GM12878 (cell line): ENCODE results near the gene ETF1. TPM values are rescaled to one million over a fixed set of nuclear protein-coding genes. Genes with fewer than 3 reads are reported as not detected.

Experiments used
- BCL11A ChIP-seq: IDR thresholded peaks from 2 replicates; pipeline ENCODE4 v1.6.1; 2011; ENCODE audit warnings: low read depth, low read length
- BRCA1 ChIP-seq: IDR thresholded peaks from 2 replicates; pipeline ENCODE4 v1.6.1; 2011; ENCODE audit warnings: low read depth, low read length, improper control_type of control experiment
- JUND ChIP-seq: IDR thresholded peaks from 2 replicates; pipeline ENCODE4 v1.6.1; 2012; ENCODE audit warnings: low read depth, mild to moderate bottlenecking, low read length, improper control_type of control experiment, moderate library complexity
- KDM1A ChIP-seq: fragments of 200-600 bp; sonication (generic); IDR thresholded peaks from 2 replicates; pipeline ENCODE4 v1.6.1; 2016; ENCODE audit warnings: borderline replicate concordance
- NR2C1 ChIP-seq: fragments of 450-650 bp; IDR thresholded peaks from 2 replicates; pipeline ENCODE4 v1.6.1; 2017; ENCODE audit warnings: antibody characterized with exemption, mild to moderate bottlenecking, moderate library complexity
- PAX8 ChIP-seq: fragments of 450-650 bp; IDR thresholded peaks from 2 replicates; pipeline ENCODE4 v1.6.1; 2017; ENCODE audit warnings: mild to moderate bottlenecking, moderate library complexity
- RB1 ChIP-seq: fragments of 450-650 bp; formaldehyde crosslinking; IDR thresholded peaks from 2 replicates; pipeline ENCODE4 v1.6.1; 2017; ENCODE audit warnings: mild to moderate bottlenecking, borderline replicate concordance
- SIX5 ChIP-seq: IDR thresholded peaks from 2 replicates; pipeline ENCODE4 v1.6.1; 2011; ENCODE audit warnings: mild to moderate bottlenecking, low read depth, low read length, moderate library complexity; ENCODE audit not compliant: severe bottlenecking
- SREBF1 ChIP-seq: IDR thresholded peaks from 2 replicates; pipeline ENCODE4 v1.6.1; 2012; ENCODE audit warnings: mild to moderate bottlenecking, low read length
- TCF3 ChIP-seq: IDR thresholded peaks from 2 replicates; pipeline ENCODE4 v1.6.1; 2012; ENCODE audit warnings: low read depth, mild to moderate bottlenecking, low read length, borderline replicate concordance; ENCODE audit not compliant: insufficient read depth
- ZNF622 ChIP-seq: fragments of 450-650 bp; IDR thresholded peaks from 2 replicates; pipeline ENCODE4 v1.6.1; 2017; ENCODE audit warnings: mild to moderate bottlenecking, inconsistent platforms
- ZZZ3 ChIP-seq: IDR thresholded peaks from 2 replicates; pipeline ENCODE4 v1.6.1; 2011; ENCODE audit warnings: low read depth; ENCODE audit not compliant: control insufficient read depth, insufficient read length
- polyA plus RNA-seq, 11 experiments: library from polyadenylated mRNA; depleted of rRNA in 4 of 11; unstranded in 6 of 11; stranded (reverse) in 5 of 11; fragments of >200 nt; fragmentation: Nextera tagmentation in 4 of 11; fragmentation: Illumina TruSeq in 1 of 11; extraction: Ambion mirVana in 4 of 11; extraction: Trizol in 1 of 11; gene quantifications; 1 replicate in 1 of 11; 2 replicates in 10 of 11; pipeline versions ENCODE4 v1.2.1 to v1.2.3, GENCODE V29; 2011 to 2016; ENCODE audit warnings: inconsistent platforms in 2 of 11, missing spikeins in 2 of 11, low read depth in 1 of 11
- total RNA-seq, 4 experiments: library from RNA; depleted of rRNA in 3 of 4; stranded (reverse); fragments of >200 nt in 3 of 4; fragmentation: Illumina TruSeq in 1 of 4; extraction: Trizol in 1 of 4; gene quantifications; 2 replicates each; pipeline versions ENCODE4 v1.2.1 to v1.2.3, GENCODE V29; 2013 to 2021
- TF ChIP-seq, protein P1 (sequence below): fragments of 450-650 bp; IDR thresholded peaks from 2 replicates; pipeline ENCODE4 v1.6.1; 2017; ENCODE audit warnings: borderline replicate concordance
- TF ChIP-seq, protein P2 (sequence below): fragments of 150-350 bp; IDR thresholded peaks from 2 replicates; pipeline ENCODE4 v1.6.1; 2014; ENCODE audit warnings: mild to moderate bottlenecking, low read depth, low read length
- TF ChIP-seq, protein P3 (sequence below): fragments of 450-650 bp; IDR thresholded peaks from 2 replicates; pipeline ENCODE4 v1.6.1; 2017; ENCODE audit warnings: antibody characterized with exemption, mild to moderate bottlenecking, moderate library complexity
- TF ChIP-seq, protein P4 (sequence below): fragments of 450-650 bp; formaldehyde crosslinking; IDR thresholded peaks from 2 replicates; pipeline ENCODE4 v1.4.0; 2020; ENCODE audit warnings: mild to moderate bottlenecking, moderate library complexity

Gene ETF1
- total and polyA plus RNA-seq, 10 of the 15 experiments (the other 5 are each of a cell fraction or from before 2014, with no cell fraction given) = 29.8 to 145 (median 108) TPM

DNA sequence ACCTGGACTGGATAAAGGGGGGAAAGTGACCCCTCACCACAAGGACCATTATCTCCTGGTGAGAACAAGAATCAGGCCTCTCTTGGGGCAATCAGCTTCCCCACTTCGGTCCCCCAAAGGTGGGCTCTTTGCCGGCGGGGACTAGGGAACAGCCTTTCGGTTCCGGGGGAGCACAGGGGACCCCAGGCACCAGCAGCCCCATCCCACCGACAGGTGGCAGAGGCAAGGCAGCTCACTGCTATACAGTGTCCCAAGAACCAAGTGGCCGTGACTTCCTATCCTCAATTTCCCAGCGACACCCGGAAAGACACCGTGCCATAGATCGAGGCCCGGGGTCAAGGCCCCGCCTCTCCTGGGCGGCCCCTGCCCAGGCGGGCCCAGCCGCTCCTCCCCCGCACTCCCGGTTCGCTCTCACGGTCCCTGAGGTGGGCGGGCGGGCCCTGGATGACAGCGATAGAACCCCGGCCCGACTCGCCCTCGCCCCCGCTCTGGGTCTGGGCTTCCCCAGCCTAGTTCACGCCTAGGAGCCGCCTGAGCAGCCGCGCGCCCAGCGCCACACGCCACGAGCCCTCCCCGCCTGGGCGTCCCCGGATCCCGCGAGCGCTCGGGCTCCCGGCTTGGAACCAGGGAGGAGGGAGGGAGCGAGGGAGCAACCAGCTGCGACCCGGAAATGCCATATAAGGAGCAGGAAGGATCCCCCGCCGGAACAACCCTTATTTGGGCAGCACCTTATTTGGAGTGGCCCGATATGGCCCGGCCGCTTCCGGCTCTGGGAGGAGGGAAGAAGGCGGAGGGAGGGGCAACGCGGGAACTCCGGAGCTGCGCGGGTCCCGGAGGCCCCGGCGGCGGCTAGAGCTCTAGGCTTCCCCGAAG, 78.4 kb downstream of the ETF1 start (continued):
- TF ChIP-seq BCL11A = 0 out of 2 replicates have a peak, but pooled peaks have one; percentile 22
- TF ChIP-seq, protein P1, sequence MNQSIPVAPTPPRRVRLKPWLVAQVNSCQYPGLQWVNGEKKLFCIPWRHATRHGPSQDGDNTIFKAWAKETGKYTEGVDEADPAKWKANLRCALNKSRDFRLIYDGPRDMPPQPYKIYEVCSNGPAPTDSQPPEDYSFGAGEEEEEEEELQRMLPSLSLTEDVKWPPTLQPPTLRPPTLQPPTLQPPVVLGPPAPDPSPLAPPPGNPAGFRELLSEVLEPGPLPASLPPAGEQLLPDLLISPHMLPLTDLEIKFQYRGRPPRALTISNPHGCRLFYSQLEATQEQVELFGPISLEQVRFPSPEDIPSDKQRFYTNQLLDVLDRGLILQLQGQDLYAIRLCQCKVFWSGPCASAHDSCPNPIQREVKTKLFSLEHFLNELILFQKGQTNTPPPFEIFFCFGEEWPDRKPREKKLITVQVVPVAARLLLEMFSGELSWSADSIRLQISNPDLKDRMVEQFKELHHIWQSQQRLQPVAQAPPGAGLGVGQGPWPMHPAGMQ = no peak
- peak; percentile 48; the same call in 1 of the 2 replicates for TF ChIP-seq NR2C1
- TF ChIP-seq, protein P2, sequence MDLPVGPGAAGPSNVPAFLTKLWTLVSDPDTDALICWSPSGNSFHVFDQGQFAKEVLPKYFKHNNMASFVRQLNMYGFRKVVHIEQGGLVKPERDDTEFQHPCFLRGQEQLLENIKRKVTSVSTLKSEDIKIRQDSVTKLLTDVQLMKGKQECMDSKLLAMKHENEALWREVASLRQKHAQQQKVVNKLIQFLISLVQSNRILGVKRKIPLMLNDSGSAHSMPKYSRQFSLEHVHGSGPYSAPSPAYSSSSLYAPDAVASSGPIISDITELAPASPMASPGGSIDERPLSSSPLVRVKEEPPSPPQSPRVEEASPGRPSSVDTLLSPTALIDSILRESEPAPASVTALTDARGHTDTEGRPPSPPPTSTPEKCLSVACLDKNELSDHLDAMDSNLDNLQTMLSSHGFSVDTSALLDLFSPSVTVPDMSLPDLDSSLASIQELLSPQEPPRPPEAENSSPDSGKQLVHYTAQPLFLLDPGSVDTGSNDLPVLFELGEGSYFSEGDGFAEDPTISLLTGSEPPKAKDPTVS = no peak
- no peak for TF ChIP-seq ZNF622
- TF ChIP-seq, protein P3, sequence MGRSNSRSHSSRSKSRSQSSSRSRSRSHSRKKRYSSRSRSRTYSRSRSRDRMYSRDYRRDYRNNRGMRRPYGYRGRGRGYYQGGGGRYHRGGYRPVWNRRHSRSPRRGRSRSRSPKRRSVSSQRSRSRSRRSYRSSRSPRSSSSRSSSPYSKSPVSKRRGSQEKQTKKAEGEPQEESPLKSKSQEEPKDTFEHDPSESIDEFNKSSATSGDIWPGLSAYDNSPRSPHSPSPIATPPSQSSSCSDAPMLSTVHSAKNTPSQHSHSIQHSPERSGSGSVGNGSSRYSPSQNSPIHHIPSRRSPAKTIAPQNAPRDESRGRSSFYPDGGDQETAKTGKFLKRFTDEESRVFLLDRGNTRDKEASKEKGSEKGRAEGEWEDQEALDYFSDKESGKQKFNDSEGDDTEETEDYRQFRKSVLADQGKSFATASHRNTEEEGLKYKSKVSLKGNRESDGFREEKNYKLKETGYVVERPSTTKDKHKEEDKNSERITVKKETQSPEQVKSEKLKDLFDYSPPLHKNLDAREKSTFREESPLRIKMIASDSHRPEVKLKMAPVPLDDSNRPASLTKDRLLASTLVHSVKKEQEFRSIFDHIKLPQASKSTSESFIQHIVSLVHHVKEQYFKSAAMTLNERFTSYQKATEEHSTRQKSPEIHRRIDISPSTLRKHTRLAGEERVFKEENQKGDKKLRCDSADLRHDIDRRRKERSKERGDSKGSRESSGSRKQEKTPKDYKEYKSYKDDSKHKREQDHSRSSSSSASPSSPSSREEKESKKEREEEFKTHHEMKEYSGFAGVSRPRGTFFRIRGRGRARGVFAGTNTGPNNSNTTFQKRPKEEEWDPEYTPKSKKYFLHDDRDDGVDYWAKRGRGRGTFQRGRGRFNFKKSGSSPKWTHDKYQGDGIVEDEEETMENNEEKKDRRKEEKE = no peak
- TF ChIP-seq, protein P4, sequence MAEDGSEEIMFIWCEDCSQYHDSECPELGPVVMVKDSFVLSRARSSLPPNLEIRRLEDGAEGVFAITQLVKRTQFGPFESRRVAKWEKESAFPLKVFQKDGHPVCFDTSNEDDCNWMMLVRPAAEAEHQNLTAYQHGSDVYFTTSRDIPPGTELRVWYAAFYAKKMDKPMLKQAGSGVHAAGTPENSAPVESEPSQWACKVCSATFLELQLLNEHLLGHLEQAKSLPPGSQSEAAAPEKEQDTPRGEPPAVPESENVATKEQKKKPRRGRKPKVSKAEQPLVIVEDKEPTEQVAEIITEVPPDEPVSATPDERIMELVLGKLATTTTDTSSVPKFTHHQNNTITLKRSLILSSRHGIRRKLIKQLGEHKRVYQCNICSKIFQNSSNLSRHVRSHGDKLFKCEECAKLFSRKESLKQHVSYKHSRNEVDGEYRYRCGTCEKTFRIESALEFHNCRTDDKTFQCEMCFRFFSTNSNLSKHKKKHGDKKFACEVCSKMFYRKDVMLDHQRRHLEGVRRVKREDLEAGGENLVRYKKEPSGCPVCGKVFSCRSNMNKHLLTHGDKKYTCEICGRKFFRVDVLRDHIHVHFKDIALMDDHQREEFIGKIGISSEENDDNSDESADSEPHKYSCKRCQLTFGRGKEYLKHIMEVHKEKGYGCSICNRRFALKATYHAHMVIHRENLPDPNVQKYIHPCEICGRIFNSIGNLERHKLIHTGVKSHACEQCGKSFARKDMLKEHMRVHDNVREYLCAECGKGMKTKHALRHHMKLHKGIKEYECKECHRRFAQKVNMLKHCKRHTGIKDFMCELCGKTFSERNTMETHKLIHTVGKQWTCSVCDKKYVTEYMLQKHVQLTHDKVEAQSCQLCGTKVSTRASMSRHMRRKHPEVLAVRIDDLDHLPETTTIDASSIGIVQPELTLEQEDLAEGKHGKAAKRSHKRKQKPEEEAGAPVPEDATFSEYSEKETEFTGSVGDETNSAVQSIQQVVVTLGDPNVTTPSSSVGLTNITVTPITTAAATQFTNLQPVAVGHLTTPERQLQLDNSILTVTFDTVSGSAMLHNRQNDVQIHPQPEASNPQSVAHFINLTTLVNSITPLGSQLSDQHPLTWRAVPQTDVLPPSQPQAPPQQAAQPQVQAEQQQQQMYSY = no peak
- TF ChIP-seq KDM1A = no peak
- no peak for TF ChIP-seq RB1
- TF ChIP-seq JUND = 0 out of 2 replicates have a peak, but pooled peaks have one; percentile 1
- peak; percentile 50; the same call in 1 of the 2 replicates for TF ChIP-seq BRCA1
- TF ChIP-seq ZZZ3 = no peak
- TF ChIP-seq PAX8 = no peak
- 0 out of 2 replicates have a peak, but pooled peaks have one; percentile 59 for TF ChIP-seq TCF3
- no peak for TF ChIP-seq SIX5
- TF ChIP-seq SREBF1 = peak; percentile 60
